WTC11 (cell line): Measurements from ENCODE around the gene AKAP9. TPM values are rescaled to one million over a fixed set of nuclear protein-coding genes. Genes with fewer than 3 reads are reported as not detected.

Experiments
- ELF4 ChIP-seq: sonication (generic); formaldehyde crosslinking; IDR thresholded peaks from 2 replicates; pipeline ENCODE4 v1.8.1; 2022; ENCODE audit warnings: low read depth, mild to moderate bottlenecking, moderate library complexity, missing genetic modification reagents
- EMX1 ChIP-seq: fragments of 250-450 bp; sonication (Bioruptor Pico); IDR thresholded peaks from 2 replicates; pipeline ENCODE4 v1.8.0; 2021; ENCODE audit warnings: mild to moderate bottlenecking
- ESRRA ChIP-seq: sonication (generic); formaldehyde crosslinking; IDR thresholded peaks from 2 replicates; pipeline ENCODE4 v1.8.1; 2022; ENCODE audit warnings: mild to moderate bottlenecking, missing genetic modification reagents, borderline replicate concordance
- ETV6 ChIP-seq: sonication (generic); formaldehyde crosslinking; IDR thresholded peaks from 2 replicates; pipeline ENCODE4 v1.8.1; 2022; ENCODE audit warnings: mild to moderate bottlenecking, missing genetic modification reagents
- FOXP1 ChIP-seq: sonication (generic); formaldehyde crosslinking; IDR thresholded peaks from 2 replicates; pipeline ENCODE4 v1.8.0; 2022; ENCODE audit warnings: missing genetic modification reagents, mild to moderate bottlenecking, moderate library complexity, borderline replicate concordance
- JAZF1 ChIP-seq: fragments of 250-450 bp; sonication (Bioruptor Pico); IDR thresholded peaks from 2 replicates; pipeline ENCODE4 v1.9.0; 2021; ENCODE audit warnings: moderate library complexity, mild to moderate bottlenecking, inconsistent platforms
- JUN ChIP-seq: sonication (generic); formaldehyde crosslinking; IDR thresholded peaks from 2 replicates; pipeline ENCODE4 v1.8.0; 2023; ENCODE audit warnings: mild to moderate bottlenecking, missing genetic modification reagents
- MXD4 ChIP-seq: fragments of 250-450 bp; sonication (Bioruptor Pico); IDR thresholded peaks from 2 replicates; pipeline ENCODE4 v1.8.0; 2021; ENCODE audit warnings: mild to moderate bottlenecking, moderate library complexity, borderline replicate concordance
- NFE2L1 ChIP-seq: sonication (generic); formaldehyde crosslinking; IDR thresholded peaks from 2 replicates; pipeline ENCODE4 v1.8.1; 2023; ENCODE audit warnings: missing genetic modification reagents
- NR3C1 ChIP-seq: sonication (generic); formaldehyde crosslinking; conservative IDR thresholded peaks from 2 replicates; pipeline ENCODE4 v1.8.1; 2023; ENCODE audit warnings: low read depth, mild to moderate bottlenecking, missing genetic modification reagents
- PRRX2 ChIP-seq: fragments of 250-450 bp; sonication (Bioruptor Pico); IDR thresholded peaks from 2 replicates; pipeline ENCODE4 v1.8.0; 2021; ENCODE audit warnings: mild to moderate bottlenecking
- SOX15 ChIP-seq: fragments of 250-450 bp; sonication (Bioruptor Pico); IDR thresholded peaks from 2 replicates; pipeline ENCODE4 v1.9.0; 2021; ENCODE audit warnings: mild to moderate bottlenecking
- TP53 ChIP-seq: sonication (generic); formaldehyde crosslinking; IDR thresholded peaks from 2 replicates; pipeline ENCODE4 v1.8.1; 2023; ENCODE audit warnings: mild to moderate bottlenecking, missing genetic modification reagents
- ZBTB21 ChIP-seq: sonication (generic); formaldehyde crosslinking; IDR thresholded peaks from 2 replicates; pipeline ENCODE4 v1.8.1; 2023; ENCODE audit warnings: mild to moderate bottlenecking, missing genetic modification reagents, borderline replicate concordance
- ZNF138 ChIP-seq: sonication (generic); formaldehyde crosslinking; conservative IDR thresholded peaks from 2 replicates; pipeline ENCODE4 v1.8.1; 2022; ENCODE audit warnings: mild to moderate bottlenecking, moderate library complexity, missing genetic modification reagents
- ZNF232 ChIP-seq: sonication (generic); formaldehyde crosslinking; IDR thresholded peaks from 2 replicates; pipeline ENCODE4 v1.8.0; 2022; ENCODE audit warnings: mild to moderate bottlenecking, missing genetic modification reagents
- ZNF396 ChIP-seq: fragments of 250-450 bp; sonication (Bioruptor Pico); IDR thresholded peaks from 2 replicates; pipeline ENCODE4 v1.8.0; 2021; ENCODE audit warnings: mild to moderate bottlenecking, moderate library complexity, borderline replicate concordance
- ZNF416 ChIP-seq: fragments of 250-450 bp; sonication (Bioruptor Pico); IDR thresholded peaks from 2 replicates; pipeline ENCODE4 v1.9.0; 2021; ENCODE audit warnings: mild to moderate bottlenecking, inconsistent platforms
- ZNF423 ChIP-seq: fragments of 250-450 bp; sonication (Bioruptor Pico); IDR thresholded peaks from 2 replicates; pipeline ENCODE4 v2.1.2; 2022; ENCODE audit warnings: mild to moderate bottlenecking, moderate library complexity
- ZNF671 ChIP-seq: fragments of 250-450 bp; sonication (Bioruptor Pico); IDR thresholded peaks from 2 replicates; pipeline ENCODE4 v1.8.0; 2021; ENCODE audit warnings: mild to moderate bottlenecking
- total RNA-seq: library from RNA; stranded (reverse); gene quantifications from 3 replicates; pipeline ENCODE4 v1.2.3, GENCODE V29; 2021
- TF ChIP-seq, protein P1 (sequence below): sonication (generic); formaldehyde crosslinking; IDR thresholded peaks from 2 replicates; pipeline ENCODE4 v1.8.0; 2023; ENCODE audit warnings: mild to moderate bottlenecking, missing genetic modification reagents
- TF ChIP-seq, protein P2 (sequence below): fragments of 250-450 bp; sonication (Bioruptor Pico); IDR thresholded peaks from 2 replicates; pipeline ENCODE4 v1.8.0; 2021; ENCODE audit warnings: mild to moderate bottlenecking
- TF ChIP-seq, protein P3 (sequence below): sonication (generic); formaldehyde crosslinking; IDR thresholded peaks from 2 replicates; pipeline ENCODE4 v1.8.1; 2022; ENCODE audit warnings: mild to moderate bottlenecking, moderate library complexity, missing genetic modification reagents
- TF ChIP-seq, protein P4 (sequence below): fragments of 200-600 bp; IDR thresholded peaks from 2 replicates; pipeline ENCODE4 v1.8.0; 2022; ENCODE audit warnings: antibody characterized with exemption
- TF ChIP-seq, protein P5 (sequence below): fragments of 250-450 bp; sonication (Bioruptor Pico); IDR thresholded peaks from 2 replicates; pipeline ENCODE4 v1.9.0; 2021; ENCODE audit warnings: mild to moderate bottlenecking
- TF ChIP-seq, protein P6 (sequence below): sonication (generic); formaldehyde crosslinking; IDR thresholded peaks from 2 replicates; pipeline ENCODE4 v1.8.0; 2022; ENCODE audit warnings: mild to moderate bottlenecking, missing genetic modification reagents
- TF ChIP-seq, protein P7 (sequence below): sonication (generic); formaldehyde crosslinking; IDR thresholded peaks from 2 replicates; pipeline ENCODE4 v1.8.1; 2022; ENCODE audit warnings: missing genetic modification reagents, borderline replicate concordance
- TF ChIP-seq, protein P8 (sequence below): sonication (generic); formaldehyde crosslinking; IDR thresholded peaks from 2 replicates; pipeline ENCODE4 v1.8.1; 2022; ENCODE audit warnings: mild to moderate bottlenecking, missing genetic modification reagents, moderate library complexity, borderline replicate concordance
- TF ChIP-seq, protein P9 (sequence below): sonication (generic); formaldehyde crosslinking; conservative IDR thresholded peaks from 2 replicates; pipeline ENCODE4 v1.8.1; 2022; ENCODE audit warnings: mild to moderate bottlenecking, missing genetic modification reagents

The AKAP9 gene
- total RNA-seq, 1 experiment from 2014 or later = 35.2 TPM

DNA sequence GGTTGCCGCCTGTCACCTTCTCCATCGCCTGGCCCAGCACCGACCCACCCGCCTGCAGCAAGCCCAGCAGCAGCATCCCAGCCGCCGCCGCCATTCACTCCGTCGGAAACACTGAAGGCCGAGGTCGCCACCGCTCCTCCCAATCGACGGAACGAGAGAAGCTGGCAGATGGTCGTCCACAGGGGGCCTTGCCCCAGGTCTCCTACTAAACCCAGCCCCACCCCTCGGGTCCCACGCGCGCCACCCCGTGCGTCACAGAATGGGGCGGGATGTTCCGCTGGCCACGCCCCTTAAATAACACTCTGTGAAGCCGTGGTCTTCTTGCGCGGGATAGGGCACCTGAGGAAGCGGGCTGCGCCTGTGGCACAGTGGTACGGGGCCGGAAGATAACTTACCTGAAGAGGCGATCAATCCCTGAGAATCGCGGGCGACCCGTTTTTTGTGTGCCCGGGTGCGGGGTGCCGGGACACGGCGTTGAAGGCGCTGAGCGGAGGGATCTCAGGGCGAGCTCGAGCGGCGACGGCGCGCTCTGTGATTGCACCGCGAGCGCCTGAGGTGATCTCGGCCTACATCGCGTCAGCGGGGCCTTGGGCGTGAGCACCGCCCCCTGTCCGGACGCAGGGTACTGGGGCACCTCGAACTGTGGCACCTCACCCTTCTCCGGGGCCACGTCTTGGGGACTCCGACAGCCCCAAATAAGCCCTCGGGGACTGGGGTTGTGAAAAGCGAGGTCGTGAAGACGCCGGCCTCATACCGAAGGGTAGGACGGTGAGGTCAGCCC lies 193.8 kb downstream of the AKAP9 start, which contains the start of gene CYP51A1 (continued):
- TF ChIP-seq ZNF423 (CRISPR knock-in tag) (no peak), ZNF671 (no peak), ZNF396 (CRISPR knock-in tag) (no peak), FOXP1 (CRISPR knock-in tag) (peak; percentile 57; the same call in 1 of the 2 replicates), EMX1 (CRISPR knock-in tag) (no peak), JUN (CRISPR knock-in tag) (no peak), ZNF232 (CRISPR knock-in tag) (0 out of 2 replicates have a peak, but pooled peaks have one; percentile 56), MXD4 (no peak), TP53 (CRISPR knock-in tag) (no peak; the same call in 1 of the 2 replicates), JAZF1 (no peak), PRRX2 (CRISPR knock-in tag) (peak; percentile 22; the same call in 1 of the 2 replicates), ETV6 (peak; percentile 92), ELF4 (no peak), ZNF416 (CRISPR knock-in tag) (no peak), ZNF138 (CRISPR knock-in tag) (no peak; the same call in 1 of the 2 replicates), NFE2L1 (CRISPR knock-in tag) (peak; percentile 62; the same call in 1 of the 2 replicates), SOX15 (CRISPR knock-in tag) (no peak), ZBTB21 (CRISPR knock-in tag) (peak; percentile 88), NR3C1 (CRISPR knock-in tag) (no peak), ESRRA (CRISPR knock-in tag) (no peak)
- TF ChIP-seq, protein P1, sequence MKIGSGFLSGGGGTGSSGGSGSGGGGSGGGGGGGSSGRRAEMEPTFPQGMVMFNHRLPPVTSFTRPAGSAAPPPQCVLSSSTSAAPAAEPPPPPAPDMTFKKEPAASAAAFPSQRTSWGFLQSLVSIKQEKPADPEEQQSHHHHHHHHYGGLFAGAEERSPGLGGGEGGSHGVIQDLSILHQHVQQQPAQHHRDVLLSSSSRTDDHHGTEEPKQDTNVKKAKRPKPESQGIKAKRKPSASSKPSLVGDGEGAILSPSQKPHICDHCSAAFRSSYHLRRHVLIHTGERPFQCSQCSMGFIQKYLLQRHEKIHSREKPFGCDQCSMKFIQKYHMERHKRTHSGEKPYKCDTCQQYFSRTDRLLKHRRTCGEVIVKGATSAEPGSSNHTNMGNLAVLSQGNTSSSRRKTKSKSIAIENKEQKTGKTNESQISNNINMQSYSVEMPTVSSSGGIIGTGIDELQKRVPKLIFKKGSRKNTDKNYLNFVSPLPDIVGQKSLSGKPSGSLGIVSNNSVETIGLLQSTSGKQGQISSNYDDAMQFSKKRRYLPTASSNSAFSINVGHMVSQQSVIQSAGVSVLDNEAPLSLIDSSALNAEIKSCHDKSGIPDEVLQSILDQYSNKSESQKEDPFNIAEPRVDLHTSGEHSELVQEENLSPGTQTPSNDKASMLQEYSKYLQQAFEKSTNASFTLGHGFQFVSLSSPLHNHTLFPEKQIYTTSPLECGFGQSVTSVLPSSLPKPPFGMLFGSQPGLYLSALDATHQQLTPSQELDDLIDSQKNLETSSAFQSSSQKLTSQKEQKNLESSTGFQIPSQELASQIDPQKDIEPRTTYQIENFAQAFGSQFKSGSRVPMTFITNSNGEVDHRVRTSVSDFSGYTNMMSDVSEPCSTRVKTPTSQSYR = peak; percentile 81; the same call in 1 of the 2 replicates
- TF ChIP-seq, protein P2, sequence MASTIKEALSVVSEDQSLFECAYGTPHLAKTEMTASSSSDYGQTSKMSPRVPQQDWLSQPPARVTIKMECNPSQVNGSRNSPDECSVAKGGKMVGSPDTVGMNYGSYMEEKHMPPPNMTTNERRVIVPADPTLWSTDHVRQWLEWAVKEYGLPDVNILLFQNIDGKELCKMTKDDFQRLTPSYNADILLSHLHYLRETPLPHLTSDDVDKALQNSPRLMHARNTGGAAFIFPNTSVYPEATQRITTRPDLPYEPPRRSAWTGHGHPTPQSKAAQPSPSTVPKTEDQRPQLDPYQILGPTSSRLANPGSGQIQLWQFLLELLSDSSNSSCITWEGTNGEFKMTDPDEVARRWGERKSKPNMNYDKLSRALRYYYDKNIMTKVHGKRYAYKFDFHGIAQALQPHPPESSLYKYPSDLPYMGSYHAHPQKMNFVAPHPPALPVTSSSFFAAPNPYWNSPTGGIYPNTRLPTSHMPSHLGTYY (CRISPR knock-in tag) = 0 out of 2 replicates have a peak, but pooled peaks have one; percentile 48
- TF ChIP-seq, protein P3, sequence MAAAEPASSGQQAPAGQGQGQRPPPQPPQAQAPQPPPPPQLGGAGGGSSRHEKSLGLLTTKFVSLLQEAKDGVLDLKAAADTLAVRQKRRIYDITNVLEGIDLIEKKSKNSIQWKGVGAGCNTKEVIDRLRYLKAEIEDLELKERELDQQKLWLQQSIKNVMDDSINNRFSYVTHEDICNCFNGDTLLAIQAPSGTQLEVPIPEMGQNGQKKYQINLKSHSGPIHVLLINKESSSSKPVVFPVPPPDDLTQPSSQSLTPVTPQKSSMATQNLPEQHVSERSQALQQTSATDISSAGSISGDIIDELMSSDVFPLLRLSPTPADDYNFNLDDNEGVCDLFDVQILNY = 0 out of 2 replicates have a peak, but pooled peaks have one; percentile 58
- TF ChIP-seq, protein P4, sequence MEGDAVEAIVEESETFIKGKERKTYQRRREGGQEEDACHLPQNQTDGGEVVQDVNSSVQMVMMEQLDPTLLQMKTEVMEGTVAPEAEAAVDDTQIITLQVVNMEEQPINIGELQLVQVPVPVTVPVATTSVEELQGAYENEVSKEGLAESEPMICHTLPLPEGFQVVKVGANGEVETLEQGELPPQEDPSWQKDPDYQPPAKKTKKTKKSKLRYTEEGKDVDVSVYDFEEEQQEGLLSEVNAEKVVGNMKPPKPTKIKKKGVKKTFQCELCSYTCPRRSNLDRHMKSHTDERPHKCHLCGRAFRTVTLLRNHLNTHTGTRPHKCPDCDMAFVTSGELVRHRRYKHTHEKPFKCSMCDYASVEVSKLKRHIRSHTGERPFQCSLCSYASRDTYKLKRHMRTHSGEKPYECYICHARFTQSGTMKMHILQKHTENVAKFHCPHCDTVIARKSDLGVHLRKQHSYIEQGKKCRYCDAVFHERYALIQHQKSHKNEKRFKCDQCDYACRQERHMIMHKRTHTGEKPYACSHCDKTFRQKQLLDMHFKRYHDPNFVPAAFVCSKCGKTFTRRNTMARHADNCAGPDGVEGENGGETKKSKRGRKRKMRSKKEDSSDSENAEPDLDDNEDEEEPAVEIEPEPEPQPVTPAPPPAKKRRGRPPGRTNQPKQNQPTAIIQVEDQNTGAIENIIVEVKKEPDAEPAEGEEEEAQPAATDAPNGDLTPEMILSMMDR = no peak
- TF ChIP-seq, protein P5, sequence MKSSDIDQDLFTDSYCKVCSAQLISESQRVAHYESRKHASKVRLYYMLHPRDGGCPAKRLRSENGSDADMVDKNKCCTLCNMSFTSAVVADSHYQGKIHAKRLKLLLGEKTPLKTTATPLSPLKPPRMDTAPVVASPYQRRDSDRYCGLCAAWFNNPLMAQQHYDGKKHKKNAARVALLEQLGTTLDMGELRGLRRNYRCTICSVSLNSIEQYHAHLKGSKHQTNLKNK (CRISPR knock-in tag) = no peak
- TF ChIP-seq, protein P6, sequence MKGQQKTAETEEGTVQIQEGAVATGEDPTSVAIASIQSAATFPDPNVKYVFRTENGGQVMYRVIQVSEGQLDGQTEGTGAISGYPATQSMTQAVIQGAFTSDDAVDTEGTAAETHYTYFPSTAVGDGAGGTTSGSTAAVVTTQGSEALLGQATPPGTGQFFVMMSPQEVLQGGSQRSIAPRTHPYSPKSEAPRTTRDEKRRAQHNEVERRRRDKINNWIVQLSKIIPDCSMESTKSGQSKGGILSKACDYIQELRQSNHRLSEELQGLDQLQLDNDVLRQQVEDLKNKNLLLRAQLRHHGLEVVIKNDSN = peak; percentile 63; the same call in 1 of the 2 replicates
- TF ChIP-seq, protein P7, sequence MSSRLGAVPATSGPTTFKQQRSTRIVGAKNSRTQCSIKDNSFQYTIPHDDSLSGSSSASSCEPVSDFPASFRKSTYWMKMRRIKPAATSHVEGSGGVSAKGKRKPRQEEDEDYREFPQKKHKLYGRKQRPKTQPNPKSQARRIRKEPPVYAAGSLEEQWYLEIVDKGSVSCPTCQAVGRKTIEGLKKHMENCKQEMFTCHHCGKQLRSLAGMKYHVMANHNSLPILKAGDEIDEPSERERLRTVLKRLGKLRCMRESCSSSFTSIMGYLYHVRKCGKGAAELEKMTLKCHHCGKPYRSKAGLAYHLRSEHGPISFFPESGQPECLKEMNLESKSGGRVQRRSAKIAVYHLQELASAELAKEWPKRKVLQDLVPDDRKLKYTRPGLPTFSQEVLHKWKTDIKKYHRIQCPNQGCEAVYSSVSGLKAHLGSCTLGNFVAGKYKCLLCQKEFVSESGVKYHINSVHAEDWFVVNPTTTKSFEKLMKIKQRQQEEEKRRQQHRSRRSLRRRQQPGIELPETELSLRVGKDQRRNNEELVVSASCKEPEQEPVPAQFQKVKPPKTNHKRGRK (CRISPR knock-in tag) = no peak
- TF ChIP-seq, protein P8, sequence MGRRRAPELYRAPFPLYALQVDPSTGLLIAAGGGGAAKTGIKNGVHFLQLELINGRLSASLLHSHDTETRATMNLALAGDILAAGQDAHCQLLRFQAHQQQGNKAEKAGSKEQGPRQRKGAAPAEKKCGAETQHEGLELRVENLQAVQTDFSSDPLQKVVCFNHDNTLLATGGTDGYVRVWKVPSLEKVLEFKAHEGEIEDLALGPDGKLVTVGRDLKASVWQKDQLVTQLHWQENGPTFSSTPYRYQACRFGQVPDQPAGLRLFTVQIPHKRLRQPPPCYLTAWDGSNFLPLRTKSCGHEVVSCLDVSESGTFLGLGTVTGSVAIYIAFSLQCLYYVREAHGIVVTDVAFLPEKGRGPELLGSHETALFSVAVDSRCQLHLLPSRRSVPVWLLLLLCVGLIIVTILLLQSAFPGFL (CRISPR knock-in tag) = 0 out of 2 replicates have a peak, but pooled peaks have one; percentile 35
- TF ChIP-seq, protein P9, sequence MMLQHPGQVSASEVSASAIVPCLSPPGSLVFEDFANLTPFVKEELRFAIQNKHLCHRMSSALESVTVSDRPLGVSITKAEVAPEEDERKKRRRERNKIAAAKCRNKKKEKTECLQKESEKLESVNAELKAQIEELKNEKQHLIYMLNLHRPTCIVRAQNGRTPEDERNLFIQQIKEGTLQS = no peak
